Occipital lobe (tissue), 2 donors: ENCODE measurements around the gene DPH7. TPM values are rescaled to one million over a fixed set of nuclear protein-coding genes. Genes with fewer than 3 reads are reported as not detected.
"Not testable (repeated sequence)": the region's sequence is repeated elsewhere in the genome, so short reads cannot be mapped to it uniquely, and the experiment has no call there.

Experiments used
- DNase-seq: peaks from one replicate; lab custom pipeline; 2025; lab: John Stamatoyannopoulos, UW
- total RNA-seq: library from RNA; depleted of rRNA; stranded (reverse); fragments of >200 nt; gene quantifications from one replicate; pipeline ENCODE4 v1.2.3, GENCODE V29; 2014

The DPH7 gene
- 26.5 TPM for total RNA-seq

DNA sequence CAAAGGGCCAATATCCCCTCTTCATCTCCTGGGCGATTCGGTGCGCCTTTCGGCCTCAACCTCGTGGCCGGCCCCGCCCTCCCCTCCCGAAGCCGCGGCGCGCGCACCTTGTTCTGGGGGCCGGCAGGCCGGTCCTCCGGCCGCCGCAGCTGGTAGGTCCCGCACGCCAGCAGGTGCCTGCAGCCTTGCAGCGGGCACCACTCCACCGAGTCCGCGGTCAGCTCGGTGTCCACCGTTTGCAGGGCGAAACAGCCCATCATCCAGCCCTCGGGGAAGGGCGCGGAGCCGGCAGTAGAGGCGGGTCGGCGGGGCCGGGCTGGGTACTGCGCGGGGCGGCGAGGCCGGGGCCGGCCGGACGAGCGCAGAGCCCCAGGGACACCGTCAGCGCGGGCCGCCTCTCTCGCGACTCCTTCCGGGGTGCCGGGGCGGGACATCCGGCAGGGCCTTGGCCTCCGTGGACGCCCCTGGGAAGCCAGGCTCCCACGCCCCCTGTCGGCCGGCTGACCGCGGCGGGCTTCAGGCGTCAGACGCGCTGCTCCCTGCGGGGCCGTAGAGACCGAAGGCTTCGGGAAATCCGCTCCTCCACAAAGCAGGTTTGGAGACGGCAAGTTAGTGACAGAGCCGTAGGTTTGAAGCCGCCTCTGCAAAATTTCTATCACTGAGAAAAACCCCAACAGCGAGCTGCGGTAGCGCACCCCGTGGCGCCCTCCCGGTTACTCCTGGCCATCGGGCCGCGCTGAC lies at the start of gene DPH7:
Gene DPH7 (minus strand): TSS at position 408 of the 741 bp plus-strand sequence. CDS start 148 bp downstream, at position 260.
- peak; percentile 90 for DNase-seq

DNA sequence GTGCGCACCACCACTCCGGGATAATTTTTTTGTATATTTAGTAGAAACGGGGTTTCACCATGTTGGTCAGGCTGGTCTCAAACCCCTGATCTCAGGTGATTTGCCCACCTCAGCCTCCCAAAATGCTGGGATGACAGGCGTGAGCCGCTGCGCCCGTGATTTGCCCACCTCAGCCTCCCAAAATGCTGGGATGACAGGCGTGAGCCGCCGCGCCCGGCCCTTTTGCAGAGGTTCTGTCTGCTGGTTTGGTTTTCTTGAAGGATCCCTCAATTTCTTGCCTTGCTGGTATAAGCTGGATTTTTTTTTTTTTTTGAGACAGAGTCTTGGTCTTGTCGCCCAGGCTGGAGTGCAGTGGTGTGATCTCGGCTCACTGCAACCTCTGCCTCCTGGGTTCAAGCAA lies 48.7 kb upstream of the DPH7 start:
- not testable (repeated sequence) for DNase-seq

DNA sequence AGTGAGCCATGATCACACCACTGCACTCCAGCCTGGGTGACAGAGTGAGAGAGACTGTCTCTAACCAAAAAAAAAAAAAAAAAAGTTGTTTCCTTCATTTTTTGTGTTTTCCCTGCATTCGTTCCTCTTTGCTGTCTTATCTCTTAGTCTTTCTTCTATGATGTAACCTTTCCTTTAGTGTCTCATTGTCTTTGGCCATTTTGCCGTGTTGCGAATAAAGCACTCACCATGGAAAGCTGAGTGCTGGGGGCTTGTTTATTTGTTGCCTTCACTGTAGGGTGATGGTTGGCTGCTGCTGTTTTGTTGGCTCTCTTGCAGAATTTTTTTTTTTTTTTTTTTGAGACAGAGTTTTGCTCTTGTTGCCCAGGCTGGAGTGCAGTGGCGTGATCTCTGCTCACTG lies 47.7 kb upstream of the DPH7 start:
- DNase-seq = no peak

DNA sequence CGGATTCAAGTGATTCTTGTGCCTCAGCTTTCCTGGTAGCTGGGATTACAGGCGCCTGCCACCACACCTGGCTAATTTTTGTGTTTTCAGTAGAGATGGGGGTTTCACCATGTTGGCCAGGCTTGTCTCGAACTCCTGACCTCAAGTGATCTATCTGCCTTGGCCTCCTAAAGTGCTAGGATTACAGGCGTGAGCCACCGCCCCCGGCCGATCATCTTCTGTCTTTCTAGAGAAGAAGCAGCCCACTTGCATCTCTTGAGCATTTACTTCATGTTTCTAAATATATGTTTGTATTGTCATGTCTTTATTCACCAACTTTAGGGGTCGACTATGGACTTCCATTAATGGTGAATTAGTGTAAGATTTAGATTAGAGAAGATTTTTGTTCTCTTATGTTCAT lies 43.5 kb upstream of the DPH7 start:
- not testable (repeated sequence) for DNase-seq

DNA sequence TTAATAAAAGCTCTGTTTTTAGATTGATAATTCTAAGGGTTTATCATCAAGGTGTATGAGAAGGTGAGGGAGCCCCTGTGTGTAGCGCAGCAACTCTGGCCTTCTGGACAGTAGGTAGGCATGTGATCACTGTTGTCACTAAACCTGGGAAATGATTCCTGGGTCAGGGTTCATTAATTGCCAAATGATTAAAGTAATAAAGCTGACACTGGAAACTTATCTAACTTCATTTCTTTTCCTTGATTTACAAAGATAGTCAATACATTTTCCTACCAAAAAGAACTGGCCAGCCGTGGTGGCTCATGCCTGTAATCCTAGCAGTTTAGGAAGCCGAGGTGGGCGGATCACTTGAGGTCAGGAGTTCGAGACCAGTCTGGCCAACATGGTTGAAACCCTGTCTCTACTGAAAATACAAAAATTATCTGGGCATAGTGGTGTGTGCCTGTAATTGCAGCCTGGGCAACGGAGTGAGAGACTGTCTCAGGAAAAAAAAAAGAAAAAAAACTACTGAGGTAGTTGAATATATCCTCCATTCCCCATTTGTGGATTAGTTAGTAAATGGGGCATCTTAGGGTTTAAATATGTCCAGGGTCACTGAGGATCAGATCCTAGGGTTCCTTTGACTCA lies 42.5 kb upstream of the DPH7 start:
- DNase-seq = no peak

DNA sequence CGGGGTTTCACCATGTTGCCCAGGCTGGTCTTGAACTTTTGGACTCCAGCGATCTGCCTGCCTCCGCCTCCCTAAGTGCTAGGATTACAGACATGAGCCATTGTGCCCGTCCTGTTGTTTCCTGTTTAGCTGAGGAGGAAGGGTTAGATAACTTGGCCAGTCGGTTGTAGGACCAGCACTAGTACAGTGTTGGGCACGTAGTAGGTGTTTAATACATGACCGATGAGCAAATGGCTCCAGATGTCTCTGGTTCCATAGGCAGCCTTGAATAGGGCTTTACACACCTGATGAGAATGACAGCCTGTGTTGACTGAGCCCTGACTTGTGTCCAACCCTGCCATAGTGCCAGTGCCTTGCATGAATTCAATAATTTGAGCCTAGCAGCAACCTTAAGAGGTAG lies 41.9 kb upstream of the DPH7 start:
- DNase-seq = no peak

DNA sequence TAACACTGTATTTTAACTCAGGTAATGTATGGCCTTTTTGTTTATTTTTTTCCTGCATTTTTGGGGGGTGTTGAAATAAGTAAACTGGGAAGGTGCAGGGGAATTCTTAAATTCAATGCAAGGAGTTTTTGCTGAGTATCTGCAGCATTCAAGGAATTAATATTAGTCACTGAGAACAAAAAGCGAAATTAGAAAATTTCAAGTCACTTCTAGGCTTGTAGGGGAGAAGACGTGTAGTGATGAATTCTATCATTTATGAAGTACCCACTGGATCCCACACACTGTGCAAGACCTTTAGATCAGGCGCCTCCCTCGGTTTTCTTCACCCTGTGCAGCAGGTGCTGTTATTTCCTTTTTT lies 41.3 kb upstream of the DPH7 start:
- no peak for DNase-seq

DNA sequence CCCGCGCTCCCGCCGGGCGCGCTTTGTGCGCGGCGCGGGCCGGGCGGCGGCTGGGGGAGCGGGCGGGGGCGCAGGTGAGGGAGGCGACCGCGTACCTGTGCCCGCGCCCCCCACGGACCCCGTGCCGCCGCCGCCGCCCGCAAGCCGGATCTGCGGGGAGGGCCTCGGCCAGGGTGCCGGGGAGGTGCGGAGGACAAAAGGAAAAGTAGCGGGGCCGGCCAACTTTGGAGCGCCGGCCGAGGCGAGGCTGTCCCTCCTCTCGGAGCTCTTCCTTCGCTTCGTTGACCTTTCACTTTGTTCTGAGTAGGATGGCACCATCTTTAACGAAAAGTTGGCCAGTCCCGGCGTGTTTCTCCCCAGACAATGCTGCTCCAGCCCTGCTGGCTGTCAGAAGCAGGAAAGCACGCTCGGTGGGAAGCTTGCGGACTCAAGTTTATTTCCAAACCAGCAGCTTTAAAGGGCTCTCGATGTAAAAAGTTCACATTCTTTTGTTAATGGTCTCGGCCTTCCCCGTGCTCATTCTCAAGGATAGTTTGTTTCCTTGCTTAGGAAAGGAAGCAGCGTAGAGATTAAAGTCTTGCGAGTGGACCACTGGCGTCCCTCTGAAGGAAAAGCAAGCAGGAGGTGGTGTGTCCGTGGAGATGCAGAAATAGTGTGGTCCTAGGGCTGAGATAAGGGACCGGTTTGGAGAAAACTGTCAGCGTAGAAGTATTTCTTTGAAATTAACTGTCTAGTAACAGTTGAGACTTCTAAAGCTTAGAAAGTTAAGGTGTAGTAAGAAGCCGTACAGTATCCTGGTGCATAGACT lies 40.7 kb upstream of the DPH7 start:
- DNase-seq = no peak

DNA sequence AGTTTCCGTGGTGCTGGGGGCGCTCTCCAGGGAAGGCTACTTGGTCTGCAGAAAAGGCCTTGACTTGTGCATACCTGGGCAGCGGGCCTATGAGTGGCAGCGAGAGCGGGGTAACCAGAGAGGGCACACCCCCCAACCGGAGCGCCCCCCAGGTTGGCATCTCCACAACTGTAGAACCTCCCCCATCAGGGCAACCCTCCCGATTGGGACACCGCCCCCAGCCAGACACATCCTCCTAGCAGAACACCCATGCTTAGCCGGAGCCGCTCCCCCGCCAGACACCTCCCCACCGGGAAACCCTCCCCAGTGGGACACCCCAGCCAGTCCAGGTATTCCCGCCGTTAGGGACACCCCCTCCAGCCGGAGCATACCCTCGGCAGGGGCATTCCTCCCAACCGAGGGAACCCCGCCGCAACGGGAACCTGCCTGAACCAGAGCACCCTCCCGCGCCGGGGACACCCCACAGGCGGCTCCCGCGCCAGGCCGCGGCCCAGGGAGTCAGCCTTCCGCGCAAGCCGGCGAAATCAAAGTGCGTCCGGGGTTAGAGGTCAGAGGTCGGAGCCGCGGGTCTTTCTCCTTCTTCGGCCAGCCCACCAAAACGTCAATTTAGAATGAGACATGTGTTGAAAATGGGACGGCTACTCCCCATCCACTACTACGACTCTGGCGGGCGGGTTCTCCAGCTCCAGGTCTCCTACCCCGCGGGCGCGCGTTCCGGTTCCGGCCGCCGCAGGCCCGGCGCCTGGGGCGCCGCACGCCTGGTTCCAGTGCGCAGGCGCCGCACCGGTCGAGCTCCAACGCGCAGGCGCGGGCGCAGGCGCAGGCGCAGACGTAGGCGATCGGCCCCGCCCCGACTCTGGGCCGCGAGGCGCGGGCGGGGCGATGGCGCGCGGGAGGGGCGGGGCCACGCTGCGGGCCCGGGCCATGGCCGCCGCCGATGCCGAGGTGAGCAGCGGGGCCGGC lies 39.7 kb upstream of the DPH7 start, which contains the start of gene EHMT1:
Gene EHMT1 (plus strand): TSS at position 901 of the 963 bp plus-strand sequence. CDS start 24 bp downstream, at position 925.
- DNase-seq = peak; percentile 80

DNA sequence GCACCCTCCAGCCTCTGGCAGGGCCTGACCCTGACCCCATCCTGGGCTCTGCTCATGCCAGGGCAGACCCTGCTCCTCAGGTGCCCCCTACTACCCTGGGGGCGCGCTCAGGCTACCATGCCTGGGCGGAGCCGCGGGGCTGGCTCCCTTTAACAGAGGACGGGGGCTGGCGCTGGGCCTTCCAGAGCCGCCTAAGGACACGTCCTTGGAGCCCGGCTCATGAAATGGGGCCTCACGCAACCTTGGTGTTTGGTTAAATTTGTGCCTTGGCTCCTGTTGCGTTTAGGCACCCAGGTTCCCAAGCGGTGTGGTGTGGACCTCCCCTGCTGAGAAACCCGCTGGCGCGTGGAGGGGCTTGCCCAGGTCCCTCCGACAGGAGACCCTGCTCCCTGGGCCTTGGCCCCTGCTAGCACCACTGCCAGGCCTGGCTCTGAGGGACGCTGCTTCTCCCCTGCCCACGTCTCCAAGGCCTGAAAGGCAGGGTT lies 36.7 kb upstream of the DPH7 start:
- DNase-seq = no peak

DNA sequence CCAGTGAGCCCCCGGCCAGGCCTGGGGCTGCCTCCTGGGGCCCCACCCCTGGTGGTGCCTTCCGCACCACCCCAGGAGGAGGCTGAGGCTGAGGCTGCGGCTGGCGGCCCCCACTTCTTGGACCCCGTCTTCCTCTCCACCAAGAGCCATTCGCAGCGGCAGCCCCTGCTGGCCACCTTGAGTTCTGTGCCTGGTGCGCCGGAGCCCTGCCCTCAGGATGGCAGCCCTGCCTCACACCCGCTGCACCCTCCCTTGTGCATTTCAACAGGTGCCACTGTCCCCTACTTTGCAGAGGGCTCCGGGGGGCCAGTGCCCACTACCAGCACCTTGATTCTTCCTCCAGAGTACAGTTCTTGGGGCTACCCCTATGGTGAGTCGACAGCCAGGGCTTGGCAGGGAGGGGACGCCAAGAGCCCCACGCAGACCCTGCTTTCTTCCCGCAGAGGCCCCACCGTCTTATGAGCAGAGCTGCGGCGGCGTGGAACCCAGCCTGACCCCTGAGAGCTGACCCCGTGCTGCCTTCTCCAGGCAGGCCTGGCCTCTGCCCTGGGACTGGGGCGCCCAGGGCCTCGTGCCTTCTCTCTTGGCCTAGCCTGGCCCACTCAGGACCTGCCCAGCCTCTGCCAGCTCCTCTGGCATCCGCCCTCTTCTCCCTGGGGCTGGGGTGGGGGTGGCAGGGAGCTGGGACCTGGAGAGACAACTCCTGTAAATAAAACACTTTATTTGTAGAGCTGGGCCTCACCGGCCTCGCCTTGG lies 36.1 kb upstream of the DPH7 start:
- DNase-seq = no peak

DNA sequence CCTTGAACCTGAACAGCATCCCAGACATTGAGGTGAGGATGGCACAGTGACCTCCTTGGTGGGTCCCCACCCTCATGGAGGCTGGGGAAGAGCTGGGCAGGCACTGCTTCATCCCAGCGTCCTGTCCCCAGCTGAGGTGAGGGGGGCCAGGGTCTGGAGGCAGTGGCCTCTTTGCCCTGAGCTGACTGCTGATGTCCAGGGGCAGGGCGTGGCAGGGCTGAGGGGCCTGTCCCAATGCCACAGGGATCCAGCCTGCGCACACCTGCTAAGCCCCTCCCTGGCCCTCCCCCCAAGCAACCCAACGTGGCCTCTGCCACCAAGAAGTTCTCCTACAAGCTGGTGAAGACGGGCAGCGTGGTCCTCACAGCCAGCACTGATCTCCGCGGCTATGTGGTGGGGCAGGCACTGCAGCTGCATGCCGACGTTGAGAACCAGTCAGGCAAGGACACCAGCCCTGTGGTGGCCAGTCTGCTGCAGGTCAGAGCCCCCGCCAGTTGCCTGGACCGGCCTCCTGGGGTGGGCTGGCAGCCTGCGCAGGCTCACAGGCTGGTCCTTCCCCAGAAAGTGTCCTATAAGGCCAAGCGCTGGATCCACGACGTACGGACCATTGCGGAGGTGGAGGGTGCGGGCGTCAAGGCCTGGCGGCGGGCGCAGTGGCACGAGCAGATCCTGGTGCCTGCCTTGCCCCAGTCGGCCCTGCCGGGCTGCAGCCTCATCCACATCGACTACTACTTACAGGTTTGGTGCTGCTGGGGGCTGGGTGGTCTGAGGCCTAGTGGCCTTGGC lies 35.2 kb upstream of the DPH7 start:
- no peak for DNase-seq

DNA sequence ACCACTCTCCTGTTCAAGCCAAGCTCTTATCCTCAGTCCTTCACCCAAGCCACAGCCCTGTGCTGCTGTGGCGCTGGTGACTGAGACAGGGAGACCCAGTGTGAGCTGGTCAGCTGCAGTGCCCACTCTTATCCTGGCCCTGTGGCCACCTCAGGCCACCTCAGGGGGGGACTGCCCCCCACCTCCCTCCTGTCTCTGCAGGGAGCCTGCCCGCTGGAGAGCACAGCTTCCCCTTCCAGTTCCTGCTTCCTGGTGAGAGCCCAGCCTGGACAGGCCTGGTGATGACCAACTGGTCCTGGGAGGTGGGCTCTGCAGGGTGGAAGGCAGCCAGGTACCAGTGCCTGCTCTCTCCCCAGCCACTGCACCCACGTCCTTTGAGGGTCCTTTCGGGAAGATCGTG lies 34.5 kb upstream of the DPH7 start:
- DNase-seq = no peak

DNA sequence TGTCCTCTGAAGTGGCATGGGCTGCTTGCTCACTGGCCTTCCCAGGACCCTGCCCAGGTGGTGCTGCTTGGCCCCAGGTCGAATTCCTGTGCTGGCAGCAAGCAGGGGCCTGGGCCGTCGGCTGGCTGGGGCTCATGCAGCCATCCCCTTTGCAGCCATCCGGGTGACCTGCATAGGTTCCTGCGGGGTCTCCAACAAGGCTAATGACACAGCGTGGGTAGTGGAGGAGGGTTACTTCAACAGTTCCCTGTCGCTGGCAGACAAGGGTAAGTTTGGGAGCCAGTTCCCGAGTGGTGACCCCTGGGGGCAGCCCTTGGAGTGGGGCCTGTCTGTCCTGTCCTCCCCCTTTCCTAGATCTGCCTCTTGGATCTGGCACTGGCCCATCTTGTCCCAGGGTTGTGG lies 34.0 kb upstream of the DPH7 start:
- DNase-seq = no peak

DNA sequence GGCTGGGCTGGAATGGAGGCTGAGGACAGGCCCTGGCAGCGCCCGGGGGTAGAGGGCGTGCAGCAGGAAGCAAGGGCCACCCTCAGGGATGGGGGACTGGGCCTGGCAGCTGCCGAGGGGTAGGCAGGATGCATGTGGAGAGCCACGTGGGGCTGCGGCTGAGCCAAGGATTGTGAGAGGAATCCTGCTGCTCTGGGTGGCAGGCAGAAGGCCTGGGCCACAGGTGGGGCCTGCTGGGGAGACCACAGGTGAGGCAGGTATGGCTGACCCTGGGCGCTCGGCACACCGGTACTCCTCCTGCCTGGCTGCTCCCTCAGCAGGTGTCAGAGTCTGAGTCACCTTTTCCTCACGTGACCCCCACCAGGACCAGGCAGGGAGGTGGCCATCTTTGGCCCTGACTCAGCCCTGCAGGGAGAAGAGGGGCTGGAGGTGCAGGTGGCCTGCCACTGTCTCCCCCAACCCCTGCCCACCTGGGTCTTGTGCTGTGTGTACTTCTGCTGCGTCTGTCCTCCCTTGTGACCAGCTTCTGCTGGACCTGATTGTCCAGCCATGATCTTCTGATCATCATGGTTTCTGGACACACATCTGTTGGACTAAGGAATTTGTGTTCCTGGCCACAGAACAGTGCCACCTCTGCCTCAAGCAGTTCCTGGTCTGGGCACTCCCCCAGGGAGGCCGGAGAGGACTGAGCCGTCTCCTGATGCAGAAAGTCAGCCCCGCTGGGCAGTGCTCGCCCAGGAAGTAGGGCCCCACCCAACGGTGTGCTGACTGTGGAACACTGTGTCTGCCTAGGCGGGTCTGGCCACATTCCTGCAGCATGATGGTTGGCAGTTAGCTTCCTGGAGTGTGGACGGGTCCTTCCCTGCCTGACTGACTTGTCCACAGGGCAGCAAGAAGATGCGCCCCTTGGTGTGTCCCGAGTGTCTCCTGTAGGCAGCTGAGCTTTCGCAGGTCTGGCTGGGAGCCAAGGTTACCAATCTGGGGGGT lies 33.2 kb upstream of the DPH7 start:
- DNase-seq = no peak

DNA sequence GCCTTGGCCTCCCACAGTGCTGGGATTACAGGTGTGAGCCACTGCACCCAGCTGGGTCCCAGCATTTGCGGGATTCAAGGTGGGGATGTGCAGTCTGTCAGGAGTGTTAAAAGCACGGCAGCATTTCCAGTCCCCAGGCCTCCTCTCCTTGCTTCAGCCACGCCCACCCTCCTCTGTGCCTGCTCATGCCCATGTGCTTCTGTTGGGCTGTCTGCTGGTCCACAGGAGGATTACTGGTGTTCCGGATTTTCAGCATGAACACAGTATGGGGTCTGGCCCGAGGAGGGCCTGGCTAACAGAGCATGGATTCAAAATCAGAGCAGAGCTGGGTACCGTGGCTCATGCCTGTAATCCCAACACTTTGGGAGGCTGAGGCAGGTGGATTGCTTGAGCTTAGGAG lies 32.2 kb upstream of the DPH7 start:
- DNase-seq = no peak

DNA sequence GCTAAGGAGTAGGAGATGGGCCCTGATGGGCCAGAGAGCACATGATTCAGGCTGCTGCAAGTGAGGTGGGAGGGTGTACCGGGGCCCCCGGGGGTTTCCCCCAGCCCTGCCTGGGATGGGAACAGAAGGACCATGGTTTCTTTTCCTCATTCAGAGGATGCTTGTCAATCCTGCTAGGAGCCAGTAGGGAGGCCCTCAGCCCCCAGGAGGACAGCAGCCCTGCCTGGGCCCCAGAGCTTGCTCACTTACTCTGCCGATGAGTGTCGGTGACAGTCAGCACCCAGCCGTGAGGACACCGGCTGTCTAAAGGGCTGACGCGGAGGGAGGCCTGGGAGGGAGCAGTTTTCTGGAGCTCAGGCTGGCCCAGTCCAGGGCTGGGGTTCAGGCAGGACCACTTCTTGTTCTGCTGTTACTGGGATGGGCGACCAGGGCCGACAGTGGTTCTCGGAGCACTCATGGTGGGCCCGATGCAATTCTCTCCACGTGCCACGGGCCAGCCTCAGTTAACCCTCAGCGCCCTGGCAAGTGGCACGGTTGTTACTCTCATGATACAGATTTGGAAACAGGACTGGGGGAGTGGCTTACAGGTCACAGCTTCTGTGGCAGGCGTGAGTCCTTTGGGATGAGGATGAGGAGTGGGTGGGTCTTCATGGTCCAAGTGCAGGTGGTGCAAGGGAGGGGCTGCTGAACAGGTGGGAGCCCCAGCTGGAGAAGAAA lies 28.6 kb upstream of the DPH7 start:
- DNase-seq = no peak

DNA sequence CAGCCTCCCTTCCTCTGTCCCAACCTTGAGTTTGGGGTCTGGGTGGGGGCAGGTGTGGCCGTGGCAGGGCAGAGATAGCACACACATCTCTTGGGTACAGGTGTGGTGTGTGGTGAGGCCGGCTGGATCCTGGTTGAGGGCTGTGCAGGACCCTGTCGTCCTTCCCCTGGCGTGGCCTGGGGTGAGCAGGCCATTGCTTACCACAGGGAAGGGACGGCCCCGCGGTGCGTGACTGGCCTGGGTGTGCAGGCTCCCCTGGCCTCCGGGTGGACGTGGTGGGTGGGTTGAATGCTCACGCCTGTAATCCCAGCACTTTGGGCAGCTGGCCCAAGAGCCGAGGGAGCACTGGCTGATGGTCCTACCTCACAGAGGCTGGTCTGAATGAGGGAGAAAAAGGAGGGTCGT lies 28.0 kb upstream of the DPH7 start:
- DNase-seq = no peak
